ENCODE measurements around the gene TEX36. TPM values are rescaled to one million over a fixed set of nuclear protein-coding genes. Genes with fewer than 3 reads are reported as not detected.

The TEX36 gene
- total RNA-seq, 1 donor from 2014 or later = not detected

DNA sequence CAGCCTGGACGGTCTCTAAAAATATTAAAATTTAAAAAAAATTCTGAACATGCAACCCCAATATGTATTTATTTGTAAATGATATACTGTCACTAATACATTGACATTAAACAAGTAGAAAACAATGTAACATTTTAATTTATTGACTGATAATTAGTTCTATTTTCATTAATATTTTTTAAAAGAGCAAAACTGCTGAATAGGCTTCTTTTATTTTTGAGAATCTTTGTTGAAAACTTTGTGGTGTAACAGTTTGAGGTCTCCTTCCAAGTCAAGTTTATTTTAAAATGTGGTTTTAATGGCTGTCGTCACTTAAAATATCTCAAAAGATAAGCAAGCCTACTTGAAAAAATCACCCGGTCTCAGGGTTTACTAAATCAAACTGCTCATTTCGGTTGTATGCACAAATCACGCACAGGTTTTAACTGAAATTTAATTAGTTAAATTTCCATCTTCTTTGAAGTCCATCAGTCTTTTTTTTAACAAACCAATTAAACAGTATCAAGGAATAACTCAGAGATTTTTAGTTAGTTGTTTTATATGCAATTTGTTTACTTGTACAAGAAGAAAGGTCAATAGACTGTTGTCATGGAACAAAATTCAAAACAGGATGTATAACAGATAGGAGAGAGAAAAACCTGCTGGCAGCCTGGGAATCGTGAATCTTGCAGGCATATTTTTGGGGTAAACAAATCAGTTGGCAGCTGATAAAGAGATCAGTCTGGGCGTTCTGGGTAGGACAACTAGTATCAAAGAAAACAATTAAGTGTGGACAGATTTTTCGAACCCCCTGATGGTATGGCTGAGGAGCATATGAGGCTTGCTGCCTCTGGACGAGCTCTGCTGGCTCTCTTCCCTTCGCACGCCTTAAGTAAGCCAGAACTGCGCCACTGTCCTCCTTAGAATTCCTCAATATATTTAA is 26.9 kb upstream of the TEX36 start:
- Histone ChIP-seq H2AFZ (replicated peaks) (no peak overlapping the region), H3K36me3 (no peaks in the 10 kb centered on the region)
- H3K4me1 Mint-ChIP-seq = peaks cover 48% of the 10 kb centered on the region

GRCh38 chr10:125708971-125709503 is 26.1 kb upstream of the TEX36 start:
- DNase-seq (ENCODE audit: low spot score) = no peak
- Histone ChIP-seq H3K36me3 (no peaks in the 10 kb centered on the region), H4K20me1 (ENCODE audit: low read depth) (no peaks in the 10 kb centered on the region), H2AFZ (replicated peaks) (no peak overlapping the region), H3K27me3 (no peaks in the 10 kb centered on the region), H3K79me2 (ENCODE audit: low read depth) (no peaks in the 10 kb centered on the region), H3K4me3 (no peak overlapping the region), H3K4me1 (peaks cover 5% of the 10 kb centered on the region), H3K27ac (no peak overlapping the region), H3F3A (ENCODE audit: low read depth) (no peaks in the 10 kb centered on the region), H3K9me3 (ENCODE audit: low read depth) (no peaks in the 10 kb centered on the region), H3K9ac (no peak overlapping the region), H3K4me2 (no peak overlapping the region)
- TF ChIP-seq EZH2 (IDR thresholded peaks at IDR 0.05) (no peak), EZH2phosphoT487 (IDR thresholded peaks at IDR 0.05) (no peak)
- TF ChIP-seq, protein P1, sequence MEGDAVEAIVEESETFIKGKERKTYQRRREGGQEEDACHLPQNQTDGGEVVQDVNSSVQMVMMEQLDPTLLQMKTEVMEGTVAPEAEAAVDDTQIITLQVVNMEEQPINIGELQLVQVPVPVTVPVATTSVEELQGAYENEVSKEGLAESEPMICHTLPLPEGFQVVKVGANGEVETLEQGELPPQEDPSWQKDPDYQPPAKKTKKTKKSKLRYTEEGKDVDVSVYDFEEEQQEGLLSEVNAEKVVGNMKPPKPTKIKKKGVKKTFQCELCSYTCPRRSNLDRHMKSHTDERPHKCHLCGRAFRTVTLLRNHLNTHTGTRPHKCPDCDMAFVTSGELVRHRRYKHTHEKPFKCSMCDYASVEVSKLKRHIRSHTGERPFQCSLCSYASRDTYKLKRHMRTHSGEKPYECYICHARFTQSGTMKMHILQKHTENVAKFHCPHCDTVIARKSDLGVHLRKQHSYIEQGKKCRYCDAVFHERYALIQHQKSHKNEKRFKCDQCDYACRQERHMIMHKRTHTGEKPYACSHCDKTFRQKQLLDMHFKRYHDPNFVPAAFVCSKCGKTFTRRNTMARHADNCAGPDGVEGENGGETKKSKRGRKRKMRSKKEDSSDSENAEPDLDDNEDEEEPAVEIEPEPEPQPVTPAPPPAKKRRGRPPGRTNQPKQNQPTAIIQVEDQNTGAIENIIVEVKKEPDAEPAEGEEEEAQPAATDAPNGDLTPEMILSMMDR (IDR thresholded peaks at IDR 0.05) = no peak
- Mint-ChIP-seq H3K27me3 (ENCODE audit: insufficient read depth, low read depth) (peaks cover 2% of the 10 kb centered on the region), H3K4me1 (peaks cover 48% of the 10 kb centered on the region), H3K27ac (no peak overlapping the region), H3K36me3 (no peaks in the 10 kb centered on the region), H3K9me3 (peaks cover 7% of the 10 kb centered on the region), H3K4me3 (no peak overlapping the region)

More for the DNA sequence above, 26.9 kb upstream of the TEX36 start:
- Mint-ChIP-seq H3K36me3 (no peaks in the 10 kb centered on the region), H3K27ac (no peak overlapping the region), H3K27me3 (ENCODE audit: insufficient read depth, low read depth) (peaks cover 2% of the 10 kb centered on the region), H3K9me3 (peaks cover 7% of the 10 kb centered on the region), H3K4me3 (no peak overlapping the region)
- no peak overlapping the region for H3K27ac ChIP-seq
- H3K9ac ChIP-seq = no peak overlapping the region
- no peak overlapping the region for H3K4me2 ChIP-seq
- H3K4me3 ChIP-seq = no peak overlapping the region
- H3F3A ChIP-seq (ENCODE audit: low read depth) = no peaks in the 10 kb centered on the region
- no peaks in the 10 kb centered on the region for H3K79me2 ChIP-seq (ENCODE audit: low read depth)
- no peaks in the 10 kb centered on the region for H4K20me1 ChIP-seq (ENCODE audit: low read depth)
- no peaks in the 10 kb centered on the region for H3K27me3 ChIP-seq
- H3K9me3 ChIP-seq (ENCODE audit: low read depth) = no peaks in the 10 kb centered on the region
- DNase-seq (ENCODE audit: low spot score) = no peak
- H3K4me1 ChIP-seq = peaks cover 5% of the 10 kb centered on the region
- TF ChIP-seq, protein P1 (IDR thresholded peaks at IDR 0.05) = no peak
- TF ChIP-seq EZH2 (IDR thresholded peaks at IDR 0.05) (no peak), EZH2phosphoT487 (IDR thresholded peaks at IDR 0.05) (no peak)

DNA sequence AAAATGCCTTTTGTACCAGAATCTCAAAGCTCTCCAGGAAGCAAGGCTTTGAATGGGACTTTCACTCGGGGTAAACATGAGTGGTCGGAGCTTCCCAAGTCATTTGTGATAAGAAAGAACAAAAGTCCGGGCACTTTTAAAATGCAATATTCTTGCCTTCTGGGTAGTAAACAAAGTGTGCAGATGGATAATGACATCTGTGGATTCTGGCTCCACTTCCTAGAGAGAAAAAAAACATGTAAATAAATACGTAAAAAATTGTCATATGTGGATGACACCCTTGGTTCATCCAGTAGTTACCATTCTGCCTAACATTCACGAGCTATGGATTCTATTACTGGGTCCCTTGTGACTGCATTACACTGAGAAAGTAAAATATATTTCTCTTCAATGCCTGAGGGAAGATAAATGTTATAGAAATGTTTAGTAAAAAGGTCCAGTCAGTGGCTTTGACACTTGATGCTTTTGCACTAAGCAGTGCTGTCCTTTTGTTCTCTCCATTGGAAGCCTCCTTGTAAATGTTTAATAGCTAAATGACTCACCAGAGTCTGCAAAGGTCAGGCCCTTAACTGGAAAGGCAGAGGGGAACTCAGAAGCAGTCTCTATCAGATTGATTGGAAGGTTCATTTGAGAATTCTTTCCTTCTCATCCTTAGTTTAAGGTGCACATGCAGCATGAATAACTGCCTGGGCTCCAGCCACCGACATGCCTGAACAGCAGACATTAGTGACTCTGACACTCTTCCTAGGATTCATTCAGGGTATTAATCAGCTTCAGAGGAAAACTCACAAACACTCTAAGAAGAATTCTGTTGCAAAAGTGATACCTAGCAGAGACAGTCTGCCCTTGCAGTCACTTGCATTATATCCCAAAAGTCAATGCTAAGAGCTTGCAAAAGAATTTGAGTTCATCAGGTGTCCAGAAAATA is 24.8 kb upstream of the TEX36 start:
- no peaks in the 10 kb centered on the region for H3K36me3 Mint-ChIP-seq
- no peak overlapping the region for H3K27ac ChIP-seq
- no peak overlapping the region for H3K4me2 ChIP-seq
- no peaks in the 10 kb centered on the region for H3K79me2 ChIP-seq (ENCODE audit: low read depth)
- TF ChIP-seq EZH2 (IDR thresholded peaks at IDR 0.05) (no peak), EZH2phosphoT487 (IDR thresholded peaks at IDR 0.05) (no peak)
- TF ChIP-seq, protein P1 (IDR thresholded peaks at IDR 0.05) = no peak
- no peaks in the 10 kb centered on the region for H3K36me3 ChIP-seq
- no peak for DNase-seq (ENCODE audit: low spot score)
- peaks cover 48% of the 10 kb centered on the region for H3K4me1 Mint-ChIP-seq
- H3K4me1 ChIP-seq = peaks cover 5% of the 10 kb centered on the region
- H3K27ac Mint-ChIP-seq = peak overlapping the region; percentile 92
- H3K4me3 ChIP-seq = no peak overlapping the region
- H4K20me1 ChIP-seq (ENCODE audit: low read depth) = no peaks in the 10 kb centered on the region
- peaks cover 4% of the 10 kb centered on the region for H3K9me3 Mint-ChIP-seq
- H3K27me3 Mint-ChIP-seq (ENCODE audit: insufficient read depth, low read depth) = peaks cover 2% of the 10 kb centered on the region
- H3K4me3 Mint-ChIP-seq = peak overlapping the region; percentile 68
- no peaks in the 10 kb centered on the region for H3F3A ChIP-seq (ENCODE audit: low read depth)
- no peaks in the 10 kb centered on the region for H3K27me3 ChIP-seq
- H3K9ac ChIP-seq = no peak overlapping the region
- H2AFZ ChIP-seq (replicated peaks) = no peak overlapping the region
- H3K9me3 ChIP-seq (ENCODE audit: low read depth) = no peaks in the 10 kb centered on the region
